T-helper 2 cell (primary cell): ENCODE measurements around the gene ANO2.
"Not testable (repeated sequence)": the region's sequence is repeated elsewhere in the genome, so short reads cannot be mapped to it uniquely, and the experiment has no call there.

Experiments
- DNase-seq, 5 experiments: peaks; one replicate each; pipeline versions ENCODE4 v3.0.0 to v3.0.0-alpha.2; 2012 to 2022

Gene ANO2

GRCh38 chr12:5716976-5717375 is 228.1 kb downstream of the ANO2 start:
- DNase-seq, result no peak

- no peak for DNase-seq
Measured at GRCh38 chr12:5716201-5716600, 228.9 kb downstream of the ANO2 start.

- DNase-seq, result no peak
Measured at GRCh38 chr12:5715021-5715420, 230.0 kb downstream of the ANO2 start.

GRCh38 chr12:5713599-5714081 is 231.4 kb downstream of the ANO2 start:
- no peak for DNase-seq

GRCh38 chr12:5710260-5710878 is 234.7 kb downstream of the ANO2 start:
- no peak for DNase-seq

- DNase-seq, result no peak
Measured at GRCh38 chr12:5708371-5708770, 236.7 kb downstream of the ANO2 start.

GRCh38 chr12:5706247-5706646 is 238.8 kb downstream of the ANO2 start:
- no peak for DNase-seq

GRCh38 chr12:5705791-5706190 is 239.3 kb downstream of the ANO2 start:
- DNase-seq, result no peak

GRCh38 chr12:5694759-5695409 is 250.2 kb downstream of the ANO2 start:
- DNase-seq, result no peak

- DNase-seq, result no peak
Measured at GRCh38 chr12:5692850-5693249, 252.2 kb downstream of the ANO2 start.

GRCh38 chr12:5691943-5692342 is 253.1 kb downstream of the ANO2 start:
- no peak for DNase-seq

- DNase-seq, result no peak
Measured at GRCh38 chr12:5690240-5690639, 254.8 kb downstream of the ANO2 start.

- no peak for DNase-seq
Measured at GRCh38 chr12:5689773-5690172, 255.3 kb downstream of the ANO2 start.

- DNase-seq, result no peak
Measured at GRCh38 chr12:5688226-5688625, 256.8 kb downstream of the ANO2 start.

GRCh38 chr12:5685935-5686334 is 259.1 kb downstream of the ANO2 start:
- DNase-seq, result no peak

GRCh38 chr12:5684989-5685388 is 260.1 kb downstream of the ANO2 start:
- no peak for DNase-seq

GRCh38 chr12:5682581-5682980 is 262.5 kb downstream of the ANO2 start:
- DNase-seq, result no peak

GRCh38 chr12:5678176-5678575 is 266.9 kb downstream of the ANO2 start:
- DNase-seq, result no peak

GRCh38 chr12:5669624-5670023 is 275.4 kb downstream of the ANO2 start:
- not testable (repeated sequence) for DNase-seq

GRCh38 chr12:5665615-5666014 is 279.4 kb downstream of the ANO2 start:
- no peak for DNase-seq

- DNase-seq, result no peak
Measured at GRCh38 chr12:5661811-5662210, 283.2 kb downstream of the ANO2 start.

GRCh38 chr12:5660238-5660637 is 284.8 kb downstream of the ANO2 start:
- DNase-seq, result no peak

GRCh38 chr12:5658339-5658941 is 286.6 kb downstream of the ANO2 start:
- not testable (repeated sequence) for DNase-seq

GRCh38 chr12:5656836-5657235 is 288.2 kb downstream of the ANO2 start:
- DNase-seq, result no peak
